Chondrocyte (in vitro differentiated cells): ENCODE data around the gene STXBP4. TPM values are rescaled to one million over a fixed set of nuclear protein-coding genes. Genes with fewer than 3 reads are reported as not detected.

Experiments used
- DNase-seq: peaks from one replicate; pipeline ENCODE4 v3.0.0; 2021; ENCODE audit warnings: mixed read lengths, low spot score
- H3K27ac Mint-ChIP-seq: one replicate; pipeline ENCODE4 v1.8.0; 2021; ENCODE audit warnings: mild to moderate bottlenecking, moderate library complexity, mixed read lengths; ENCODE audit not compliant: unreplicated experiment
- H3K27me3 Mint-ChIP-seq: 2 replicates; pipeline ENCODE4 v1.8.0; 2021; ENCODE audit warnings: low read depth, mixed read lengths
- H3K36me3 Mint-ChIP-seq: 2 replicates; pipeline ENCODE4 v1.8.0; 2021; ENCODE audit warnings: low read depth, mixed read lengths
- H3K4me1 Mint-ChIP-seq: 2 replicates; pipeline ENCODE4 v1.8.0; 2021; ENCODE audit warnings: low read depth, mild to moderate bottlenecking, mixed read lengths
- H3K4me3 Mint-ChIP-seq: one replicate; pipeline ENCODE4 v1.8.0; 2021; ENCODE audit warnings: mild to moderate bottlenecking, moderate library complexity, mixed read lengths; ENCODE audit not compliant: unreplicated experiment
- H3K9me3 Mint-ChIP-seq: 2 replicates; pipeline ENCODE4 v1.8.0; 2021; ENCODE audit warnings: low read depth, mixed read lengths
- CTCF ChIP-seq: fragments of 200-600 bp; sonication (generic); IDR thresholded peaks from 2 replicates; pipeline ENCODE4 v1.5.0; 2021; ENCODE audit warnings: antibody characterized with exemption, mild to moderate bottlenecking, moderate library complexity
- total RNA-seq: library from RNA; stranded (reverse); gene quantifications from 3 replicates; pipeline ENCODE4 v1.2.1, GENCODE V29; 2021

Gene STXBP4
- total RNA-seq, 1 donor from 2014 or later = 11.9 TPM

DNA sequence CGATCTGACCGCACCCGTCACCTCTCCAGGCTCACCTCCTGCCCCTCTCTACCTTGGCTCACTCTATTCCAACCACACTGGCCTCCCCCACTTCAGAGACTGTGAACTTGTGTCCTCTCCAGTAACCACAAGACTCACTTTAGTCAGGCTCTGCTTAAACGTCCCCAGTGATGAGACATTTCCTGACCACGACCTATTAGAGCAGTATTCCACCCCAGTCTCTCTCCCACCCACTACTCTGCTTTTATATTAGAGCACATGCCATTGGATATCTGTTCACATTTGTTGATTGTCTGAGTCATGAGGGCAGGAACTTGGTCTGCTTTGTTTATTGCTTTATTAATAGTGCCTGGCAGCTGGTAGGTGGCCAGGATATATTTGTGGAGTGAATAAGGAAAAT, 20.2 kb upstream of the STXBP4 start:
- no peak for TF ChIP-seq CTCF

GRCh38 chr17:54950116-54950515, 18.4 kb upstream of the STXBP4 start:
- no peak for DNase-seq
- Mint-ChIP-seq H3K27ac (no peak overlapping the region), H3K36me3 (peaks cover 30% of the 10 kb centered on the region), H3K4me1 (peaks cover 12% of the 10 kb centered on the region), H3K27me3 (no peaks in the 10 kb centered on the region), H3K4me3 (no peak overlapping the region), H3K9me3 (peaks cover 4% of the 10 kb centered on the region)
- TF ChIP-seq CTCF = no peak

More for the DNA sequence above, 20.2 kb upstream of the STXBP4 start:
- Mint-ChIP-seq H3K4me3 (no peak overlapping the region), H3K4me1 (peaks cover 19% of the 10 kb centered on the region), H3K27me3 (no peaks in the 10 kb centered on the region), H3K27ac (peak overlapping the region; percentile 75), H3K9me3 (peaks cover 4% of the 10 kb centered on the region), H3K36me3 (peaks cover 32% of the 10 kb centered on the region)
- no peak for DNase-seq

- Mint-ChIP-seq H3K9me3 (peaks cover 4% of the 10 kb centered on the region), H3K36me3 (peaks cover 28% of the 10 kb centered on the region), H3K27me3 (no peaks in the 10 kb centered on the region), H3K4me1 (peaks cover 6% of the 10 kb centered on the region), H3K4me3 (no peak overlapping the region), H3K27ac (no peak overlapping the region)
- TF ChIP-seq CTCF = no peak
- no peak for DNase-seq
Observed at GRCh38 chr17:54951286-54951685, 17.3 kb upstream of the STXBP4 start.

DNA sequence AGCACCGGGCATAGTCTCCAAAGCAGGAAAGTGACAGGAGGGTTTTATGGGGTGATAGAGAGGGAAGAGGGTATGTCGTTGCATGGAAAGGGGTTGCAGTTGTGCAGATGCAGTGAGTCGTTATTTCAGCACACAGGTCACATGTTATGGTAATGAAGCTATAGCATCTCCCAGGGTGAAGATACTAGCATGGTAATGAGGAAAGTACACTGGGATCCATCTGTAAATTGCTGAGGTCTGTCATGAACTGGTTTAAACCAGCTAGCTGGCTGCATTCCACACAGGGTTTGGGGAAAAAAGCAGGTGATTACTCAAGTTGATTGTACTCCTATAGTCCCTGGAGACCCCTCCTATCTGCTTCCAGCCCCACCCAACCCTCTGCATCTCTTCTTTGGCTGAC, 11.8 kb upstream of the STXBP4 start:
- Mint-ChIP-seq H3K4me3 (no peak overlapping the region), H3K27me3 (no peaks in the 10 kb centered on the region), H3K36me3 (peaks cover 22% of the 10 kb centered on the region), H3K4me1 (no peaks in the 10 kb centered on the region), H3K9me3 (no peaks in the 10 kb centered on the region), H3K27ac (no peak overlapping the region)
- no peak for DNase-seq
- no peak for TF ChIP-seq CTCF

DNA sequence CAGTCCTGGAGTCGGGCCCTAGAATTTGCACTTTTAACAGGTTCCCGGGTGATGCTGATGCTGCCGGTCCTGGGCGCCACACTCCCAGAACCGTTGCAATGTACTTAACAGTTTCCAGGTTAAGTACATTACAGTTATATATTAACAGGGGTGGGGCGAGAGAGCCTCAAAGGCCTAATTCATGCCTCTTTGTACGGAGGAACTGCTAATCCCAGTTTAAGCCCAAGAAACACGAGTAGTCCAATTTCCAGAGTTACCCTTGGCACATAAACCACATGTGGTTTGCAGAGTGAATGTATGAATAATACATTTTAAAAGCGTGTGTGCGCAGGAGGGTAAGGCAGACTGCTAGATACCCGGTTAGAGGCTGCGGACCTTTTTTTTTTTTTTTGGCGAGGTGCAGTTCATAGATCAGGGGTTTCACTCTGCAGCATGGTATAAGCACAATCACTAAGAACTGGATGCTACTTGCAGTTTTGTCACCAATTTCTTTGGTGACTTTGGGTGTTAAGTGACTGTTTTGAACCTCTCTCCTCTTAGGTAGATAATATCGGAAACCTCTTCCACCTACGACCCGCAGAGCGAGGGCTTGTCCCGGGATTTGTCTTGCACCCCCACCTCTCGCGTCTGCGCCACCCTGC, 824 bp upstream of the STXBP4 start:
- H3K9me3 Mint-ChIP-seq = no peaks in the 10 kb centered on the region
- H3K27me3 Mint-ChIP-seq = no peaks in the 10 kb centered on the region
- H3K36me3 Mint-ChIP-seq = peaks cover 8% of the 10 kb centered on the region
- no peak overlapping the region for H3K27ac Mint-ChIP-seq
- DNase-seq = no peak
- no peak overlapping the region for H3K4me3 Mint-ChIP-seq
- no peak for TF ChIP-seq CTCF
- H3K4me1 Mint-ChIP-seq = peaks cover 28% of the 10 kb centered on the region
